CD4-positive, alpha-beta T cell treated with Interleukin-4 for 1 hour (primary cell): Measurements from ENCODE around the gene RAP1GAP.
A peak's percentile ranks its signal among the peaks of the same experiment; 100 is the strongest.

Experiments used
- DNase-seq, 2 donors: peaks; one replicate each; pipeline ENCODE4 v3.0.0-alpha.2; 2020 to 2022

RAP1GAP gene

GRCh38 chr1:21624571-21625389, 44.4 kb downstream of the RAP1GAP start:
- no peak for DNase-seq

GRCh38 chr1:21623410-21623961, 45.7 kb downstream of the RAP1GAP start:
- DNase-seq, result no peak

GRCh38 chr1:21622466-21623315, 46.5 kb downstream of the RAP1GAP start:
- peak; percentile 12 to 42 for DNase-seq

- DNase-seq, result no peak
These were observed 47.3 kb downstream of the RAP1GAP start for GRCh38 chr1:21621761-21622436.

GRCh38 chr1:21621051-21621450, 48.1 kb downstream of the RAP1GAP start:
- DNase-seq, result no peak

DNA sequence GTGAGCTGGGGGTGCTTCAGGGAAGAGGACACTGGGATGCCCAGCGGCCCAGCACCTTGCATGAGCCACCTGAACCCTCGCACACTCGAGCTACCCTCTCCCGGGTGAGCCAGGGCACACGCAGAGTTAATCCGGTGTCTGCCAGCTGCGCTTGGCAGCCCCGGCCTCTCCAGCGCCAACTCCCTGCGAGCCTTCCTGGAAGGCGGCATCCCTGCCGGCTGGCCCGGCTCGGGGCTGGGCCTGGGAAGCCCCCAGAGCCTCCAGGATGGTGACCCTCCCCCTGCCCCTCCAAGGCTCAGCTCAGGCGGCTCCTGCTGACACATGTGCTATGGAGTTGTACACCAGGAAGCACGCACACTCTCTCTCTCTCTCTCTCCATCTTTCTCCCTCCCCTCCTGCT, 48.7 kb downstream of the RAP1GAP start:
- DNase-seq, result no peak

GRCh38 chr1:21620011-21620410, 49.1 kb downstream of the RAP1GAP start:
- no peak for DNase-seq

DNA sequence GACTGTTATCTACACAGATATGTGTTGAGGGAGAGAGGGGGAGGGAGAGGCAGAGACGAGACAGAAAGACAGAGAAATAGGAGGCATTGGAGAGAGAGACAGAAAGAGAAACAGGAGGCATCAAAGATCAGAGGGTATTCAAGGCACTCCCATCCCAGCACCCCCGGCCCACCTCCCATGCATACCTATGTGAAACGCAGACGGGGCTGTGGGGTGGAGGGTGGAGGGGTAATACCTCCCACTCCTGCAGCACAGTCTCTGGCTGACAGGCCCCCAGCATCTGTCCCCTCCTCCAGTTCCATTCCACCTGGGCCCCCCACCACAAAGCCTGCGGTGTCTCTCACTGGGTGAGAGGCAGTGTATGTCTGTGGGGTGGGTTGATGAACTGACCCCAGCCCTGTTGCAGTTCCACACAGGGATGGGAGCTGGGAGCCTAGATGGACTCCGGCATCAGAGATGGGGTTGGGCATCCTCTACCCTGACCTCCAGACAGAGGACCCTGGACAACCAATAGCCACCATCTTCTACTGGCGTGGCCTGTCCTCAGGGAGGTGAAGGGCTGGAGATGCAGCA, 49.7 kb downstream of the RAP1GAP start:
- DNase-seq, result no peak

GRCh38 chr1:21618561-21619374, 50.4 kb downstream of the RAP1GAP start:
- no peak for DNase-seq

- DNase-seq, result no peak
These were observed 51.1 kb downstream of the RAP1GAP start for GRCh38 chr1:21618059-21618458.

- DNase-seq, result no peak
These were observed 51.9 kb downstream of the RAP1GAP start for GRCh38 chr1:21617126-21617738.

GRCh38 chr1:21616372-21616771, 52.8 kb downstream of the RAP1GAP start:
- DNase-seq, result no peak

GRCh38 chr1:21614419-21615115, 54.6 kb downstream of the RAP1GAP start:
- DNase-seq, result no peak

DNA sequence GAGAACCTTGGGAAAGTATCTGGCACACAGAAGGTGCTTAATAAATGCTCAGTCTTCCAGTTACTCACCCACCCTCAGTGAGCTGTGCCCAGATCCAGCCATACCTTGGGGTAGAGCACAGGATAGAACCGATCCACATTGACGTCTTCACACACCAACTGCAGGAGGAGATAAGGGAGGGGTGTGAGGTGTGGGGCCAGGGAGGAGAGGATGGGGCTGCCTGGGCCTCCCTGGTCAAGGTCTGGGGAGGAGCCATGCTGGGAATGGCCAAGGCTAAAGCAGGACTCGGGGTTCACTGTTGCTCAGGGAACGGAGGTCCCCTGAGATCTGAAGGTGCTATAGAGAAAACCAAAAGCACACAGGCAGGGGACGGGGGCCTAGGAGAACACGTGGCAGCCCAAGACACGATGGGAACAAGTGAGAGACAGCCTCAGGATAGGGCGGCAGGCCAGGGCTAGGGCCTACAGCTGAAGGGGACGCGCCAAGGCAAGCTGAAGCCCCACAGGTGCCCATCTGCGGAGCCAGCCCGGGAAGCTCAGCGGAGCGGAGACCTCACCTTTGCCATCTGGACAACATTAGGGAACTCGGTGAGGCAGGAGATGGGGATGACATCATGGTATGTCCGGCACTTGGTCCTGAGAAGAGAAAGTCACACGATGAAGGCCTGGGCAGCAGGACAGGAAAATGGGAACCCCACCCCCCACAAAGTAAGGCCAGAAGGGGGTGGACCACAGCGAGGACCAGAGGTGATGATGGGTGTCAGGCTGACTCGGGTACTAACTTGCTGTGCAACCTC, 55.9 kb downstream of the RAP1GAP start:
- DNase-seq, result no peak

GRCh38 chr1:21612057-21612456, 57.1 kb downstream of the RAP1GAP start:
- DNase-seq, result no peak

GRCh38 chr1:21610989-21611785, 58.0 kb downstream of the RAP1GAP start:
- no peak for DNase-seq

- DNase-seq, result no peak
These were observed 59.1 kb downstream of the RAP1GAP start for GRCh38 chr1:21610027-21610426.

- no peak for DNase-seq
These were observed 60.4 kb downstream of the RAP1GAP start for GRCh38 chr1:21608798-21609197.
